SK-N-SH treated with all-trans-retinoic acid at 6 μM for 48 hours (cell line): ENCODE measurements around the gene RBM48.

ENCODE experiments used
- ARNTL ChIP-seq: fragments of 450-650 bp; formaldehyde crosslinking; IDR thresholded peaks from 2 replicates; pipeline ENCODE4 v1.5.0; 2020; ENCODE audit warnings: low read depth, mild to moderate bottlenecking, moderate library complexity, borderline replicate concordance
- ESRRG ChIP-seq: fragments of 250-450 bp; sonication (Bioruptor Pico); IDR thresholded peaks from 2 replicates; pipeline ENCODE4 v1.6.1; 2021; ENCODE audit warnings: mild to moderate bottlenecking
- PPARA ChIP-seq: fragments of 250-450 bp; sonication (Bioruptor Pico); IDR thresholded peaks from 2 replicates; pipeline ENCODE4 v1.5.0; 2020; ENCODE audit warnings: mild to moderate bottlenecking, borderline replicate concordance
- RARB ChIP-seq: fragments of 250-450 bp; sonication (Bioruptor Pico); IDR thresholded peaks from 2 replicates; pipeline ENCODE4 v1.8.0; 2021; ENCODE audit warnings: mild to moderate bottlenecking, moderate library complexity
- TCF4 ChIP-seq: fragments of 250-450 bp; sonication (Bioruptor Pico); IDR thresholded peaks from 2 replicates; pipeline ENCODE4 v1.8.0; 2021; ENCODE audit warnings: mild to moderate bottlenecking, moderate library complexity, borderline replicate concordance
- ZC3H10 ChIP-seq: fragments of 250-450 bp; sonication (Bioruptor Pico); IDR thresholded peaks from 2 replicates; pipeline ENCODE4 v1.5.1; 2021; ENCODE audit warnings: mild to moderate bottlenecking, moderate library complexity
- ZFP3 ChIP-seq: fragments of 250-450 bp; sonication (Bioruptor Pico); IDR thresholded peaks from 2 replicates; pipeline ENCODE4 v1.5.0; 2020; ENCODE audit warnings: mild to moderate bottlenecking, moderate library complexity
- ZFP30 ChIP-seq: fragments of 450-650 bp; formaldehyde crosslinking; IDR thresholded peaks from 2 replicates; pipeline ENCODE4 v1.5.0; 2022; ENCODE audit warnings: mild to moderate bottlenecking, moderate library complexity
- ZNF565 ChIP-seq: fragments of 450-650 bp; formaldehyde crosslinking; conservative IDR thresholded peaks from 2 replicates; pipeline ENCODE4 v1.5.0; 2020; ENCODE audit warnings: low read depth, mild to moderate bottlenecking, moderate library complexity
- ZNF70 ChIP-seq: fragments of 450-650 bp; formaldehyde crosslinking; IDR thresholded peaks from 2 replicates; pipeline ENCODE4 v1.5.0; 2020; ENCODE audit warnings: mild to moderate bottlenecking, moderate library complexity
- ZNF8 ChIP-seq: fragments of 450-650 bp; formaldehyde crosslinking; IDR thresholded peaks from 2 replicates; pipeline ENCODE4 v1.5.0; 2020; ENCODE audit warnings: mild to moderate bottlenecking, moderate library complexity
- TF ChIP-seq, protein P1 (sequence below): fragments of 250-450 bp; sonication (Bioruptor Pico); IDR thresholded peaks from 2 replicates; pipeline ENCODE4 v1.8.0; 2020; ENCODE audit warnings: mild to moderate bottlenecking, moderate library complexity, borderline replicate concordance
- TF ChIP-seq, protein P2 (sequence below): fragments of 250-450 bp; sonication (Bioruptor Pico); IDR thresholded peaks from 2 replicates; pipeline ENCODE4 v1.5.1; 2021; ENCODE audit warnings: mild to moderate bottlenecking, moderate library complexity
- TF ChIP-seq, protein P3 (sequence below): fragments of 250-450 bp; sonication (Bioruptor Pico); IDR thresholded peaks from 2 replicates; pipeline ENCODE4 v1.8.0; 2021; ENCODE audit warnings: low read depth, mild to moderate bottlenecking, moderate library complexity, borderline replicate concordance

DNA sequence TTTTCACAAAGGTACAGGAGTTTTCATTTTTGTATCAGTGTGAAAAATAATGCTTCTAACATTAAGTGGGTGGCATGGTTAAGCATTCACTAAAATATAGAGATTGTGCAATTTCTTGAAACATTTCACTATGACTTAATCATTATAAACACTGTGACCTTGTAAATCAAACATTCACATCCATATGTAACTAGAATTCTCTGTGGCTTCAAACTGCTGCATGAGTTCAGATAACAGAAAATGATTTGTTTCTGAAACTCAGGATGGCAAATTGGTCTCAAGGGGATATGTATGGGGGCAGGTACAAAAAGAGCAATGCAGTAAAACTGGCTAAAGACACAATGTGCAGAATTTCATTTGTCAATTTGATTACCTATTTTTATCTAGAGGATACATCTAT, 57.8 kb downstream of the RBM48 start:
- TF ChIP-seq TCF4 (CRISPR knock-in tag) (no peak), ZNF565 (no peak), ZFP30 (CRISPR knock-in tag) (no peak), ARNTL (CRISPR knock-in tag) (no peak), ZC3H10 (no peak), ESRRG (CRISPR knock-in tag) (no peak), ZNF70 (CRISPR knock-in tag) (no peak), PPARA (CRISPR knock-in tag) (no peak), RARB (CRISPR knock-in tag) (no peak), ZNF8 (CRISPR knock-in tag) (no peak), ZFP3 (no peak)
- TF ChIP-seq, protein P1, sequence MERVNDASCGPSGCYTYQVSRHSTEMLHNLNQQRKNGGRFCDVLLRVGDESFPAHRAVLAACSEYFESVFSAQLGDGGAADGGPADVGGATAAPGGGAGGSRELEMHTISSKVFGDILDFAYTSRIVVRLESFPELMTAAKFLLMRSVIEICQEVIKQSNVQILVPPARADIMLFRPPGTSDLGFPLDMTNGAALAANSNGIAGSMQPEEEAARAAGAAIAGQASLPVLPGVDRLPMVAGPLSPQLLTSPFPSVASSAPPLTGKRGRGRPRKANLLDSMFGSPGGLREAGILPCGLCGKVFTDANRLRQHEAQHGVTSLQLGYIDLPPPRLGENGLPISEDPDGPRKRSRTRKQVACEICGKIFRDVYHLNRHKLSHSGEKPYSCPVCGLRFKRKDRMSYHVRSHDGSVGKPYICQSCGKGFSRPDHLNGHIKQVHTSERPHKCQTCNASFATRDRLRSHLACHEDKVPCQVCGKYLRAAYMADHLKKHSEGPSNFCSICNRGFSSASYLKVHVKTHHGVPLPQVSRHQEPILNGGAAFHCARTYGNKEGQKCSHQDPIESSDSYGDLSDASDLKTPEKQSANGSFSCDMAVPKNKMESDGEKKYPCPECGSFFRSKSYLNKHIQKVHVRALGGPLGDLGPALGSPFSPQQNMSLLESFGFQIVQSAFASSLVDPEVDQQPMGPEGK (CRISPR knock-in tag) = no peak
- TF ChIP-seq, protein P2, sequence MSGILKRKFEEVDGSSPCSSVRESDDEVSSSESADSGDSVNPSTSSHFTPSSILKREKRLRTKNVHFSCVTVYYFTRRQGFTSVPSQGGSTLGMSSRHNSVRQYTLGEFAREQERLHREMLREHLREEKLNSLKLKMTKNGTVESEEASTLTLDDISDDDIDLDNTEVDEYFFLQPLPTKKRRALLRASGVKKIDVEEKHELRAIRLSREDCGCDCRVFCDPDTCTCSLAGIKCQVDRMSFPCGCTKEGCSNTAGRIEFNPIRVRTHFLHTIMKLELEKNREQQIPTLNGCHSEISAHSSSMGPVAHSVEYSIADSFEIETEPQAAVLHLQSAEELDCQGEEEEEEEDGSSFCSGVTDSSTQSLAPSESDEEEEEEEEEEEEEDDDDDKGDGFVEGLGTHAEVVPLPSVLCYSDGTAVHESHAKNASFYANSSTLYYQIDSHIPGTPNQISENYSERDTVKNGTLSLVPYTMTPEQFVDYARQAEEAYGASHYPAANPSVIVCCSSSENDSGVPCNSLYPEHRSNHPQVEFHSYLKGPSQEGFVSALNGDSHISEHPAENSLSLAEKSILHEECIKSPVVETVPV (CRISPR knock-in tag) = no peak
- TF ChIP-seq, protein P3, sequence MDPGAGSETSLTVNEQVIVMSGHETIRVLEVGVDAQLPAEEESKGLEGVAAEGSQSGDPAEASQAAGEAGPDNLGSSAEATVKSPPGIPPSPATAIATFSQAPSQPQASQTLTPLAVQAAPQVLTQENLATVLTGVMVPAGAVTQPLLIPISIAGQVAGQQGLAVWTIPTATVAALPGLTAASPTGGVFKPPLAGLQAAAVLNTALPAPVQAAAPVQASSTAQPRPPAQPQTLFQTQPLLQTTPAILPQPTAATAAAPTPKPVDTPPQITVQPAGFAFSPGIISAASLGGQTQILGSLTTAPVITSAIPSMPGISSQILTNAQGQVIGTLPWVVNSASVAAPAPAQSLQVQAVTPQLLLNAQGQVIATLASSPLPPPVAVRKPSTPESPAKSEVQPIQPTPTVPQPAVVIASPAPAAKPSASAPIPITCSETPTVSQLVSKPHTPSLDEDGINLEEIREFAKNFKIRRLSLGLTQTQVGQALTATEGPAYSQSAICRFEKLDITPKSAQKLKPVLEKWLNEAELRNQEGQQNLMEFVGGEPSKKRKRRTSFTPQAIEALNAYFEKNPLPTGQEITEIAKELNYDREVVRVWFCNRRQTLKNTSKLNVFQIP (CRISPR knock-in tag) = no peak
